GM19025 (cell line): ENCODE data around the gene SCAPER.

Source experiments
- ATAC-seq: cut with Tn5 transposase; IDR thresholded peaks from one replicate; pipeline ENCODE4 v1.9.1; 2021; ENCODE audit warnings: mild to moderate bottlenecking, low read depth, moderate library complexity; ENCODE audit not compliant: unreplicated experiment

SCAPER gene

GRCh38 chr15:76905013-76905839, at the start of gene SCAPER:
SCAPER (minus strand) TSS chr15:76905340; CDS start chr15:76883817, 21,523 bp downstream.
- peak; percentile 89 for ATAC-seq

- ATAC-seq, result no peak
Observed at GRCh38 chr15:76954744-76955143, 49.6 kb upstream of the SCAPER start.

GRCh38 chr15:76953913-76954312, 48.8 kb upstream of the SCAPER start:
- no peak for ATAC-seq

- no peak for ATAC-seq
Observed at GRCh38 chr15:76951220-76951619, 46.1 kb upstream of the SCAPER start.

GRCh38 chr15:76947454-76947853, 42.3 kb upstream of the SCAPER start:
- no peak for ATAC-seq

GRCh38 chr15:76945494-76946093, 40.5 kb upstream of the SCAPER start:
- ATAC-seq, result no peak

GRCh38 chr15:76942331-76942730, 37.2 kb upstream of the SCAPER start:
- ATAC-seq, result no peak

GRCh38 chr15:76941636-76942035, 36.5 kb upstream of the SCAPER start:
- ATAC-seq, result no peak

GRCh38 chr15:76939715-76940114, 34.6 kb upstream of the SCAPER start:
- ATAC-seq, result no peak

GRCh38 chr15:76938752-76939151, 33.6 kb upstream of the SCAPER start:
- no peak for ATAC-seq

- no peak for ATAC-seq
Observed at GRCh38 chr15:76936671-76937070, 31.5 kb upstream of the SCAPER start.

- ATAC-seq, result no peak
Observed at GRCh38 chr15:76935620-76936019, 30.5 kb upstream of the SCAPER start.

GRCh38 chr15:76932135-76932966, 27.2 kb upstream of the SCAPER start:
- ATAC-seq, result no peak

- ATAC-seq, result peak; percentile 98
Observed at GRCh38 chr15:76931397-76932134, 26.4 kb upstream of the SCAPER start, which contains the start of gene RCN2. RCN2 (plus strand) TSS chr15:76931749; CDS start chr15:76931842, 93 bp downstream.

GRCh38 chr15:76930831-76931396, 25.8 kb upstream of the SCAPER start:
- ATAC-seq, result no peak

GRCh38 chr15:76929011-76929760, 24.0 kb upstream of the SCAPER start:
- no peak for ATAC-seq

GRCh38 chr15:76928201-76928600, 23.1 kb upstream of the SCAPER start:
- no peak for ATAC-seq

- no peak for ATAC-seq
Observed at GRCh38 chr15:76916369-76916768, 11.2 kb upstream of the SCAPER start.

GRCh38 chr15:76913737-76914136, 8.6 kb upstream of the SCAPER start:
- ATAC-seq, result no peak
